Body of pancreas (tissue), 4 donors: Measurements from ENCODE around the gene TEF.

Source experiments
- POLR2A ChIP-seq, 3 donors: fragments of 450-650 bp; IDR thresholded peaks; one replicate each; pipeline ENCODE4 v1.6.1; 2016; ENCODE audit warnings: antibody characterized with exemption in 3 of 3, mild to moderate bottlenecking in 2 of 3
- TF ChIP-seq, protein P1 (sequence below), 7 experiments: fragments of 450-650 bp in 4 of 7; fragments of 200-600 bp in 3 of 7; sonication (generic) in 3 of 7; IDR thresholded peaks; one replicate each; pipeline ENCODE4 v1.5.1; 2016 to 2019; ENCODE audit warnings: antibody characterized with exemption in 7 of 7

DNA sequence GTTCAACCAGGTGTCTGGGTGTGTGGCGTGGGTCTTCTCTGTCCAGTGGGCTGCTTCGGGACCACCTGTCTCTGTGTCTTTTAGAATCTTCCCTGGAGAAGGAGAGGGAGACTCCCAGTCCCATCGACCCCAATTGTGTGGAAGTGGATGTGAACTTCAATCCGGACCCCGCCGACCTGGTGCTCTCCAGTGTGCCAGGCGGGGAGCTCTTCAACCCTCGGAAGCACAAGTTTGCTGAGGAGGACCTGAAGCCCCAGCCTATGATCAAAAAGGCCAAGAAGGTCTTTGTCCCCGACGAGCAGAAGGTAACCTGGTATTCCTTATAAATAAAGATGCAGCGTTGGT is 12.2 kb downstream of the TEF start:
- TF ChIP-seq, protein P1, sequence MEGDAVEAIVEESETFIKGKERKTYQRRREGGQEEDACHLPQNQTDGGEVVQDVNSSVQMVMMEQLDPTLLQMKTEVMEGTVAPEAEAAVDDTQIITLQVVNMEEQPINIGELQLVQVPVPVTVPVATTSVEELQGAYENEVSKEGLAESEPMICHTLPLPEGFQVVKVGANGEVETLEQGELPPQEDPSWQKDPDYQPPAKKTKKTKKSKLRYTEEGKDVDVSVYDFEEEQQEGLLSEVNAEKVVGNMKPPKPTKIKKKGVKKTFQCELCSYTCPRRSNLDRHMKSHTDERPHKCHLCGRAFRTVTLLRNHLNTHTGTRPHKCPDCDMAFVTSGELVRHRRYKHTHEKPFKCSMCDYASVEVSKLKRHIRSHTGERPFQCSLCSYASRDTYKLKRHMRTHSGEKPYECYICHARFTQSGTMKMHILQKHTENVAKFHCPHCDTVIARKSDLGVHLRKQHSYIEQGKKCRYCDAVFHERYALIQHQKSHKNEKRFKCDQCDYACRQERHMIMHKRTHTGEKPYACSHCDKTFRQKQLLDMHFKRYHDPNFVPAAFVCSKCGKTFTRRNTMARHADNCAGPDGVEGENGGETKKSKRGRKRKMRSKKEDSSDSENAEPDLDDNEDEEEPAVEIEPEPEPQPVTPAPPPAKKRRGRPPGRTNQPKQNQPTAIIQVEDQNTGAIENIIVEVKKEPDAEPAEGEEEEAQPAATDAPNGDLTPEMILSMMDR (IDR thresholded peaks at IDR 0.05), result no peak
- TF ChIP-seq POLR2A (IDR thresholded peaks at IDR 0.05), result no peak
